Measurements from ENCODE around the gene TGFBR3. TPM values are rescaled to one million over a fixed set of nuclear protein-coding genes. Genes with fewer than 3 reads are reported as not detected.
A peak's percentile ranks its signal among the peaks of the same experiment; 100 is the strongest.

The TGFBR3 gene
- total and polyA plus RNA-seq, 9 of the 15 experiments (the other 6 are each of a cell fraction or from before 2014, with no cell fraction given) = 3.6 to 32.4 (median 15.6) TPM

DNA sequence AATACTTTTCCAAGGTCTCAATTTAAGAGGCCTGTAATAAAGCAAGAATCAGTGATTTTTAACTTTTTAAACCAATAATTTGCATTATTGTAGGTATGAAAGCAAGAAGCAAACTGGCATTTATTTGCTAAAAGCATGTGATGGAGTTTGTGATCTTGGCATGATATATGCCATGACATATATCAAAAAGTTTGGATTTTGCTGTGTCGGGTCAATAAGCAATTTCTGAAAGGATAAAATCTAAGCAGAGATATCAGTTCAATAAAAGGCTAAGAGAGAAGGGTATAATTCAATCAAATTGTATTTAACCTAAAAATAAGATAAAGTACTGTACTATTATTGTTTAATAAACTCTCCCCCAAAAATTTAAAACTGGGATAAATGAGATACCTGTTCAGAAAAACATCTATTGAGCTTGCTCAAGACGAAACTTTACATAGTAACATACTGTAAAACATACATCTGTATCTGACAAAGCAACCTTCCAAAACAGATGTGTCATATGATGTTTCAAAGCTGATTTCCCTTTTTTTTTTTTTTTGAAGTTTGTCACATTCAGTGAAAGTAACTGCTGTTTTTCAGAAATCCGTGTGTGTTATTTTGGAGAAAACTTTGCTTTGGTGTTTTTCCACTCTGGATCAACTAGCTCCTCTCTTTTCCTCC, 74.5 kb downstream of the TGFBR3 start:
- no TSS peak for BruUV-seq (replicated peaks)
- WGBS (ENCODE audit: insufficient coverage, low coverage, missing lambda C conversion rate) = 35% methylated on average over 3 of the region's 3 CpGs
- Histone ChIP-seq H3K4me3 (no peak overlapping the region), H3K27ac (ENCODE audit: extremely low read depth, low read depth, low read length) (no peak overlapping the region), H3K9me1 (ENCODE audit: control insufficient read depth, insufficient read depth, low read length) (no peaks in the 10 kb centered on the region), H3K9ac (ENCODE audit: insufficient read depth in 1 of 2, low read depth in 2 of 2, low read length in 2 of 2) (no peak overlapping the region), H4K20me1 (replicated peaks; ENCODE audit: control insufficient read depth, insufficient read depth, low read length) (no peaks in the 10 kb centered on the region), H3K36me3 (ENCODE audit: control insufficient read depth, insufficient read depth, low read length) (no peaks in the 10 kb centered on the region), H3K4me2 (ENCODE audit: insufficient read depth, low read length) (no peak overlapping the region), H3K27me3 (ENCODE audit: control insufficient read depth in 2 of 2, insufficient read depth in 2 of 2, low read length in 2 of 2) (no peaks in the 10 kb centered on the region), H3K79me2 (ENCODE audit: control insufficient read depth, insufficient read depth, low read length) (no peaks in the 10 kb centered on the region; the same call in 2 of the 3 replicates), H2AFZ (ENCODE audit: low read depth, low read length) (no peak overlapping the region), H3K4me1 (replicated peaks in 1 of 2; ENCODE audit: control insufficient read depth in 2 of 2, insufficient read depth in 2 of 2, low read length in 2 of 2) (no peaks in the 10 kb centered on the region; a peak in 2 of 5 replicates), H3K9me3 (replicated peaks; ENCODE audit: control insufficient read depth, insufficient read depth, low read depth, low read length) (no peaks in the 10 kb centered on the region)
- no peak for DNase-seq (ENCODE audit: extremely low read depth in 1 of 4, low spot score in 3 of 4)
- in situ Hi-C loops (cut with MboI) = no loop called here
- TF ChIP-seq C11orf30 (IDR thresholded peaks at IDR 0.05; ENCODE audit: low read depth) = peak; percentile 45
- no peak for TF ChIP-seq ZNF124 (CRISPR knock-in tag; IDR thresholded peaks at IDR 0.05)
- TF ChIP-seq ZNF316 (IDR thresholded peaks at IDR 0.05) = 0 out of 2 replicates have a peak, but pooled peaks have one; percentile 24
- TF ChIP-seq, protein P1, sequence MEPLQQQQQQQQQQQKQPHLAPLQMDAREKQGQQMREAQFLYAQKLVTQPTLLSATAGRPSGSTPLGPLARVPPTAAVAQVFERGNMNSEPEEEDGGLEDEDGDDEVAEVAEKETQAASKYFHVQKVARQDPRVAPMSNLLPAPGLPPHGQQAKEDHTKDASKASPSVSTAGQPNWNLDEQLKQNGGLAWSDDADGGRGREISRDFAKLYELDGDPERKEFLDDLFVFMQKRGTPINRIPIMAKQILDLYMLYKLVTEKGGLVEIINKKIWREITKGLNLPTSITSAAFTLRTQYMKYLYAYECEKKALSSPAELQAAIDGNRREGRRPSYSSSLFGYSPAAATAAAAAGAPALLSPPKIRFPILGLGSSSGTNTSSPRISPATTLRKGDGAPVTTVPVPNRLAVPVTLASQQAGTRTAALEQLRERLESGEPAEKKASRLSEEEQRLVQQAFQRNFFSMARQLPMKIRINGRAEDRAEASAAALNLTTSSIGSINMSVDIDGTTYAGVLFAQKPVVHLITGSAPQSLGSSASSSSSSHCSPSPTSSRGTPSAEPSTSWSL (CRISPR knock-in tag; IDR thresholded peaks at IDR 0.05; ENCODE audit: borderline replicate concordance) = no peak
- TF ChIP-seq, protein P2, sequence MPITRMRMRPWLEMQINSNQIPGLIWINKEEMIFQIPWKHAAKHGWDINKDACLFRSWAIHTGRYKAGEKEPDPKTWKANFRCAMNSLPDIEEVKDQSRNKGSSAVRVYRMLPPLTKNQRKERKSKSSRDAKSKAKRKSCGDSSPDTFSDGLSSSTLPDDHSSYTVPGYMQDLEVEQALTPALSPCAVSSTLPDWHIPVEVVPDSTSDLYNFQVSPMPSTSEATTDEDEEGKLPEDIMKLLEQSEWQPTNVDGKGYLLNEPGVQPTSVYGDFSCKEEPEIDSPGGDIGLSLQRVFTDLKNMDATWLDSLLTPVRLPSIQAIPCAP (CRISPR knock-in tag; IDR thresholded peaks at IDR 0.05; ENCODE audit: borderline replicate concordance) = no peak
- TF ChIP-seq ZNF384 (IDR thresholded peaks at IDR 0.05; ENCODE audit: low read depth, low read length) = 0 out of 2 replicates have a peak, but pooled peaks have one; percentile 20
- ChIA-PET POLR2A (interaction anchor here (0.9 kb wide), 1 partner anchor 9 kb away, joined by 3 read pairs; no protein-coding TSS in a partner anchor), CTCF (ENCODE audit: low intra/inter-chr PET ratio) (no interaction called here)
- ATAC-seq = no peak
- intact Hi-C loops (cut with micrococcal nuclease) = no loop called here
- FAIRE-seq = peak; percentile 11
